Astrocyte (in vitro differentiated cells and primary cell): Measurements from ENCODE around the gene ZNF469. TPM values are rescaled to one million over a fixed set of nuclear protein-coding genes. Genes with fewer than 3 reads are reported as not detected.

Experiments used
- DNase-seq: peaks from one replicate; pipeline ENCODE4 v3.0.0-alpha.2; 2010; ENCODE audit warnings: low read depth
- FAIRE-seq: peaks from 2 replicates; lab custom pipeline; 2011; peaks lifted over from hg19 to GRCh38; lab: Jason Lieb, UNC
- H2AFZ ChIP-seq: 2 replicates; pipeline ENCODE4 v1.6.0; 2012; ENCODE audit warnings: low read depth, low read length, inconsistent platforms
- H3K27ac ChIP-seq: 2 replicates; pipeline ENCODE4 v1.5.1; 2011; ENCODE audit warnings: low read depth, low read length, inconsistent platforms
- H3K27me3 ChIP-seq: 2 replicates; pipeline ENCODE4 v1.6.0; 2011; ENCODE audit warnings: low read length, inconsistent platforms; ENCODE audit not compliant: insufficient read depth
- H3K36me3 ChIP-seq: 2 replicates; pipeline ENCODE4 v1.5.1; 2011; ENCODE audit warnings: low read length, inconsistent platforms; ENCODE audit not compliant: insufficient read depth
- H3K4me1 ChIP-seq: 2 replicates; pipeline ENCODE4 v1.5.1; 2011; ENCODE audit warnings: low read length, inconsistent platforms; ENCODE audit not compliant: insufficient read depth
- H3K4me2 ChIP-seq: 2 replicates; pipeline ENCODE4 v1.6.0; 2012; ENCODE audit warnings: low read length, inconsistent platforms
- H3K4me3 ChIP-seq: 2 replicates; pipeline ENCODE4 v1.5.1; 2011; ENCODE audit warnings: low read depth, mild to moderate bottlenecking, low read length, inconsistent platforms; ENCODE audit not compliant: insufficient read depth
- H3K79me2 ChIP-seq: 2 replicates; pipeline ENCODE4 v1.6.0; 2012; ENCODE audit warnings: mild to moderate bottlenecking, low read length, inconsistent platforms; ENCODE audit not compliant: insufficient read depth
- H3K9ac ChIP-seq: 2 replicates; pipeline ENCODE4 v1.6.0; 2012; ENCODE audit warnings: mild to moderate bottlenecking, low read length, inconsistent platforms
- H3K9me3 ChIP-seq: 2 replicates; pipeline ENCODE4 v1.5.1; 2012; ENCODE audit warnings: low read depth, mild to moderate bottlenecking, low read length, inconsistent platforms; ENCODE audit not compliant: insufficient read depth
- H4K20me1 ChIP-seq: 2 replicates; pipeline ENCODE4 v1.6.0; 2012; ENCODE audit warnings: low read length, inconsistent platforms; ENCODE audit not compliant: insufficient read depth
- H3K27ac Mint-ChIP-seq: one replicate; pipeline ENCODE4 v1.8.0; 2021; ENCODE audit warnings: mild to moderate bottlenecking, mixed read lengths; ENCODE audit not compliant: unreplicated experiment
- H3K27me3 Mint-ChIP-seq: one replicate; pipeline ENCODE4 v1.8.0; 2021; ENCODE audit warnings: low read depth, mixed read lengths; ENCODE audit not compliant: unreplicated experiment
- H3K36me3 Mint-ChIP-seq: one replicate; pipeline ENCODE4 v1.8.0; 2021; ENCODE audit warnings: low read depth, mixed read lengths; ENCODE audit not compliant: unreplicated experiment
- H3K4me1 Mint-ChIP-seq: one replicate; pipeline ENCODE4 v1.8.0; 2021; ENCODE audit warnings: low read depth, mixed read lengths; ENCODE audit not compliant: unreplicated experiment
- H3K4me3 Mint-ChIP-seq: one replicate; pipeline ENCODE4 v1.8.0; 2021; ENCODE audit warnings: mild to moderate bottlenecking, moderate library complexity, mixed read lengths; ENCODE audit not compliant: unreplicated experiment
- H3K9me3 Mint-ChIP-seq: one replicate; pipeline ENCODE4 v1.8.0; 2021; ENCODE audit warnings: mild to moderate bottlenecking, mixed read lengths; ENCODE audit not compliant: unreplicated experiment
- CTCF ChIP-seq: IDR thresholded peaks from 2 replicates; pipeline ENCODE4 v1.5.1; 2011; ENCODE audit warnings: low read depth, mild to moderate bottlenecking, inconsistent platforms, low read length, moderate library complexity; ENCODE audit not compliant: insufficient read depth
- EZH2 ChIP-seq: IDR thresholded peaks from 2 replicates; pipeline ENCODE4 v1.6.1; 2012; ENCODE audit warnings: mild to moderate bottlenecking, low read length, inconsistent platforms; ENCODE audit not compliant: insufficient read depth
- total RNA-seq: library from RNA; stranded (reverse); gene quantifications from 2 replicates; pipeline ENCODE4 v1.2.1, GENCODE V29; 2021

ZNF469 gene
- total RNA-seq, 1 donor from 2014 or later: 17.7 TPM

GRCh38 chr16:88419790-88420189 is 37.0 kb downstream of the ZNF469 start:
- Histone ChIP-seq H3K4me3 (no peak overlapping the region), H4K20me1 (peaks cover 90% of the 10 kb centered on the region), H3K9me3 (no peaks in the 10 kb centered on the region), H3K4me2 (no peak overlapping the region), H3K9ac (no peak overlapping the region), H3K36me3 (no peaks in the 10 kb centered on the region), H3K4me1 (no peaks in the 10 kb centered on the region), H3K79me2 (peaks cover 2% of the 10 kb centered on the region), H3K27me3 (no peaks in the 10 kb centered on the region), H2AFZ (no peak overlapping the region), H3K27ac (no peak overlapping the region)
- TF ChIP-seq CTCF (no peak), EZH2 (no peak)
- no peaks in the 10 kb centered on the region for H3K4me1 Mint-ChIP-seq
- FAIRE-seq (no peak), DNase-seq (no peak)
- no peak overlapping the region for H3K27ac Mint-ChIP-seq
- peaks cover 4% of the 10 kb centered on the region for H3K9me3 Mint-ChIP-seq
- no peak overlapping the region for H3K4me3 Mint-ChIP-seq
- peaks cover 2% of the 10 kb centered on the region for H3K27me3 Mint-ChIP-seq
- H3K36me3 Mint-ChIP-seq: peaks cover 11% of the 10 kb centered on the region

GRCh38 chr16:88420496-88420895 is 37.7 kb downstream of the ZNF469 start:
- Histone ChIP-seq H2AFZ (no peak overlapping the region), H3K79me2 (peaks cover 2% of the 10 kb centered on the region), H3K4me1 (no peaks in the 10 kb centered on the region), H3K27me3 (no peaks in the 10 kb centered on the region), H3K9me3 (no peaks in the 10 kb centered on the region), H3K4me3 (no peak overlapping the region), H3K36me3 (no peaks in the 10 kb centered on the region), H4K20me1 (peaks cover 89% of the 10 kb centered on the region), H3K4me2 (no peak overlapping the region), H3K27ac (no peak overlapping the region), H3K9ac (no peak overlapping the region)
- no peak for TF ChIP-seq EZH2
- no peak for TF ChIP-seq CTCF
- Mint-ChIP-seq H3K27ac (no peak overlapping the region), H3K4me1 (no peaks in the 10 kb centered on the region), H3K9me3 (peaks cover 4% of the 10 kb centered on the region), H3K4me3 (no peak overlapping the region), H3K27me3 (peaks cover 2% of the 10 kb centered on the region), H3K36me3 (peaks cover 11% of the 10 kb centered on the region)
- DNase-seq: no peak
- no peak for FAIRE-seq

GRCh38 chr16:88421301-88421700 is 38.5 kb downstream of the ZNF469 start:
- H4K20me1 ChIP-seq: peaks cover 83% of the 10 kb centered on the region
- no peaks in the 10 kb centered on the region for H3K36me3 ChIP-seq
- no peaks in the 10 kb centered on the region for H3K27me3 ChIP-seq
- no peak for TF ChIP-seq CTCF
- no peak for TF ChIP-seq EZH2
- H3K9me3 Mint-ChIP-seq: peaks cover 4% of the 10 kb centered on the region
- no peak overlapping the region for H3K4me2 ChIP-seq
- H3K4me1 ChIP-seq: no peaks in the 10 kb centered on the region
- peaks cover 1% of the 10 kb centered on the region for H3K27me3 Mint-ChIP-seq
- no peak overlapping the region for H3K27ac Mint-ChIP-seq
- no peak for FAIRE-seq
- H2AFZ ChIP-seq: no peak overlapping the region
- no peak overlapping the region for H3K27ac ChIP-seq
- H3K9me3 ChIP-seq: no peaks in the 10 kb centered on the region
- H3K4me3 ChIP-seq: no peak overlapping the region
- no peak overlapping the region for H3K4me3 Mint-ChIP-seq
- no peak overlapping the region for H3K9ac ChIP-seq
- H3K79me2 ChIP-seq: peaks cover 2% of the 10 kb centered on the region
- H3K36me3 Mint-ChIP-seq: peaks cover 6% of the 10 kb centered on the region
- DNase-seq: no peak
- H3K4me1 Mint-ChIP-seq: no peaks in the 10 kb centered on the region
